Measurements from ENCODE around the gene ZBTB42.

ZBTB42 gene

GRCh38 chr14:104795781-104796686, 4.9 kb upstream of the ZBTB42 start:
- no peak for DNase-seq (ENCODE audit: low read depth)

GRCh38 chr14:104796687-104797081, 4.2 kb upstream of the ZBTB42 start:
- DNase-seq (ENCODE audit: low read depth), result no peak

GRCh38 chr14:104797115-104798044, 3.5 kb upstream of the ZBTB42 start:
- DNase-seq (ENCODE audit: low read depth), result no peak

- no peak for DNase-seq (ENCODE audit: low read depth)
These were observed 2.3 kb upstream of the ZBTB42 start for GRCh38 chr14:104798300-104799243.

- DNase-seq (ENCODE audit: low read depth), result peak; percentile 16
These were observed 1.5 kb upstream of the ZBTB42 start for GRCh38 chr14:104799244-104800014.

GRCh38 chr14:104800015-104800770, 708 bp upstream of the ZBTB42 start:
- peak; percentile 50 for DNase-seq (ENCODE audit: low read depth)

- no peak for DNase-seq (ENCODE audit: low read depth)
These were observed 856 bp downstream of the ZBTB42 start for GRCh38 chr14:104801520-104802393.

GRCh38 chr14:104802394-104803184, 1.7 kb downstream of the ZBTB42 start:
- DNase-seq (ENCODE audit: low read depth), result no peak

- DNase-seq (ENCODE audit: low read depth), result no peak
These were observed 2.5 kb downstream of the ZBTB42 start for GRCh38 chr14:104803280-104803911.

- no peak for DNase-seq (ENCODE audit: low read depth)
These were observed 3.1 kb downstream of the ZBTB42 start for GRCh38 chr14:104803912-104804410.

- no peak for DNase-seq (ENCODE audit: low read depth)
These were observed 3.8 kb downstream of the ZBTB42 start for GRCh38 chr14:104804481-104805325.

GRCh38 chr14:104805326-104805678, 4.4 kb downstream of the ZBTB42 start:
- peak; percentile 84 for DNase-seq (ENCODE audit: low read depth)

GRCh38 chr14:104805941-104806624, 5.2 kb downstream of the ZBTB42 start:
- DNase-seq (ENCODE audit: low read depth), result no peak

- DNase-seq (ENCODE audit: low read depth), result no peak
These were observed 5.9 kb downstream of the ZBTB42 start for GRCh38 chr14:104806625-104807465.

- DNase-seq (ENCODE audit: low read depth), result no peak
These were observed 7.6 kb downstream of the ZBTB42 start for GRCh38 chr14:104808456-104808855.

Measured in fibroblast of the conjunctiva (primary cell).